ENCODE results near the gene KRT7. TPM values are rescaled to one million over a fixed set of nuclear protein-coding genes. Genes with fewer than 3 reads are reported as not detected.

The KRT7 gene
- polyA plus RNA-seq, 1 of the 3 experiments (the other 2 are of a cell fraction), result 5.4 TPM

DNA sequence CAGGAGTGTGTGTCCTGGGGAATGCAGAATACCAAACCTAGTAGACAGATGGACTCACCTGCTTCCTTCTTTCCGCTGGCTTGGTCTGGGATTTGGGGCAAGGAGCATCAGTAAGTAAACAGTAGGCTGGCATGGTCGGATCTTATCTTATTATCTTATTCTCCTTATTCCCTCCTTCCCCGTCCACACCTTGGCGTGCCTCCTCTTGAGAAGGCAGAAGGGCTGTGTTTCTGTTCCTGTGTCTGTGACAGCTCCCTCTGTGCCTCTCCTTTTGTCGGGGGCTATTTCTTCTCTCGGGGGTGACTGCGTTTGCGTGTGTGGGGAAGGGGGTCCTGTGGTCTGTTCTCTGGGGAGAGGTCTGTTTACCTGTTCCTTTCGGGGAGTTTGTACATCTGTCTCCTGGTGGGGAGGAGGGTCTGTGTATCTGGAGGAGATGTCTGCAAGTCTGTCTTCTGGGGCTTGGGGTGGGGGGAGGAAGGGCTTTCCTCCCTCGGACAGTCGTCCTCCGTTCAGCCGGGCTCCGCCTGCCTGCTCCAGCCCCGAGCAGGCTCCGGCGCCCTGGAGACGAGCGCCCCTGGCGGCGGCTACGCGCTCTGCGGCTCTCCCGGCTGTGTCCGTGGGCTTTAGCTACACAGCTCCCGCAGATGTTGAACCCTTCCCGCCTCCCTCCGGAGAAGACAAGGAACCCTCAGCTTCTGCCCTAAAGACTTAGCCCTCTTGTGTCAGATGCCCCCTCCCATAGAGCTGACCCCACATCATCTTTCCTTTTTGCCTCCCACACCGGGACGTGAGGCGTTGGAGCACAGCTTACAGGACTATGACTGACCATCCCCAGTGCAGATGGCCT lies 45.8 kb downstream of the KRT7 start:
- peak; percentile 92 for DNase-seq
- Histone ChIP-seq H3K27me3 (ENCODE audit: insufficient read depth) (no peaks in the 10 kb centered on the region), H3K9ac (peak overlapping the region; percentile 71), H3K9me3 (no peaks in the 10 kb centered on the region), H3K27ac (ENCODE audit: low read depth in 2 of 2, low read length in 1 of 2) (peak overlapping the region in 1 of 2 experiments; percentile 97; a peak in 2 of 4 replicates), H3K9me2 (no peaks in the 10 kb centered on the region), H4K20me1 (ENCODE audit: insufficient read depth) (no peaks in the 10 kb centered on the region), H3F3A (replicated peaks; ENCODE audit: insufficient read depth) (peaks cover 32% of the 10 kb centered on the region), H2AFZ (ENCODE audit: low read depth) (peak overlapping the region; percentile 89; the same call in 1 of the 2 replicates), H3K36me3 (replicated peaks in 1 of 2; ENCODE audit: control insufficient read depth in 1 of 2, insufficient read depth in 2 of 2, low read length in 1 of 2) (no peaks in the 10 kb centered on the region), H3K4me3 (ENCODE audit: low read depth in 2 of 2, low read length in 1 of 2) (peak overlapping the region; percentile 14 to 31), H3K4me1 (ENCODE audit: control insufficient read depth in 1 of 2, insufficient read depth in 2 of 2, low read depth in 1 of 2, low read length in 1 of 2) (peaks cover 11 to 28% of the 10 kb centered on the region in 2 experiments; a peak in 3 of 4 replicates), H3K4me2 (peak overlapping the region; percentile 67), H3K79me2 (ENCODE audit: insufficient read depth) (no peaks in the 10 kb centered on the region)
- peak; percentile 62 for TF ChIP-seq SMC3 (IDR thresholded peaks at IDR 0.05; ENCODE audit: low read depth, low read length)
- TF ChIP-seq, protein P1, sequence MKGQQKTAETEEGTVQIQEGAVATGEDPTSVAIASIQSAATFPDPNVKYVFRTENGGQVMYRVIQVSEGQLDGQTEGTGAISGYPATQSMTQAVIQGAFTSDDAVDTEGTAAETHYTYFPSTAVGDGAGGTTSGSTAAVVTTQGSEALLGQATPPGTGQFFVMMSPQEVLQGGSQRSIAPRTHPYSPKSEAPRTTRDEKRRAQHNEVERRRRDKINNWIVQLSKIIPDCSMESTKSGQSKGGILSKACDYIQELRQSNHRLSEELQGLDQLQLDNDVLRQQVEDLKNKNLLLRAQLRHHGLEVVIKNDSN (IDR thresholded peaks at IDR 0.05; ENCODE audit: borderline replicate concordance, low read depth), result no peak
- no peak for TF ChIP-seq FOXM1 (IDR thresholded peaks at IDR 0.05; ENCODE audit: low read depth)
- TF ChIP-seq RAD21 (IDR thresholded peaks at IDR 0.05; ENCODE audit: low read length), result peak; percentile 84
- TF ChIP-seq TAF1 (IDR thresholded peaks at IDR 0.05; ENCODE audit: borderline replicate concordance, low read depth, low read length), result 0 out of 2 replicates have a peak, but pooled peaks have one; percentile 31
- TF ChIP-seq, protein P2, sequence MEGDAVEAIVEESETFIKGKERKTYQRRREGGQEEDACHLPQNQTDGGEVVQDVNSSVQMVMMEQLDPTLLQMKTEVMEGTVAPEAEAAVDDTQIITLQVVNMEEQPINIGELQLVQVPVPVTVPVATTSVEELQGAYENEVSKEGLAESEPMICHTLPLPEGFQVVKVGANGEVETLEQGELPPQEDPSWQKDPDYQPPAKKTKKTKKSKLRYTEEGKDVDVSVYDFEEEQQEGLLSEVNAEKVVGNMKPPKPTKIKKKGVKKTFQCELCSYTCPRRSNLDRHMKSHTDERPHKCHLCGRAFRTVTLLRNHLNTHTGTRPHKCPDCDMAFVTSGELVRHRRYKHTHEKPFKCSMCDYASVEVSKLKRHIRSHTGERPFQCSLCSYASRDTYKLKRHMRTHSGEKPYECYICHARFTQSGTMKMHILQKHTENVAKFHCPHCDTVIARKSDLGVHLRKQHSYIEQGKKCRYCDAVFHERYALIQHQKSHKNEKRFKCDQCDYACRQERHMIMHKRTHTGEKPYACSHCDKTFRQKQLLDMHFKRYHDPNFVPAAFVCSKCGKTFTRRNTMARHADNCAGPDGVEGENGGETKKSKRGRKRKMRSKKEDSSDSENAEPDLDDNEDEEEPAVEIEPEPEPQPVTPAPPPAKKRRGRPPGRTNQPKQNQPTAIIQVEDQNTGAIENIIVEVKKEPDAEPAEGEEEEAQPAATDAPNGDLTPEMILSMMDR (IDR thresholded peaks at IDR 0.05), result peak; percentile 97
- POLR2A ChIA-PET, result no interaction called here
- CTCF ChIA-PET, result interaction anchor here (0.6 to 8.2 kb wide), 63 partner anchors 8 to 594 kb away, joined by 3 to 80 read pairs (median 5); partner anchors contain the start of genes KRT80 and KRT83
- WGBS (ENCODE audit: low lambda C conversion rate), result 46% methylated on average over 16 of the region's 32 CpGs

DNA sequence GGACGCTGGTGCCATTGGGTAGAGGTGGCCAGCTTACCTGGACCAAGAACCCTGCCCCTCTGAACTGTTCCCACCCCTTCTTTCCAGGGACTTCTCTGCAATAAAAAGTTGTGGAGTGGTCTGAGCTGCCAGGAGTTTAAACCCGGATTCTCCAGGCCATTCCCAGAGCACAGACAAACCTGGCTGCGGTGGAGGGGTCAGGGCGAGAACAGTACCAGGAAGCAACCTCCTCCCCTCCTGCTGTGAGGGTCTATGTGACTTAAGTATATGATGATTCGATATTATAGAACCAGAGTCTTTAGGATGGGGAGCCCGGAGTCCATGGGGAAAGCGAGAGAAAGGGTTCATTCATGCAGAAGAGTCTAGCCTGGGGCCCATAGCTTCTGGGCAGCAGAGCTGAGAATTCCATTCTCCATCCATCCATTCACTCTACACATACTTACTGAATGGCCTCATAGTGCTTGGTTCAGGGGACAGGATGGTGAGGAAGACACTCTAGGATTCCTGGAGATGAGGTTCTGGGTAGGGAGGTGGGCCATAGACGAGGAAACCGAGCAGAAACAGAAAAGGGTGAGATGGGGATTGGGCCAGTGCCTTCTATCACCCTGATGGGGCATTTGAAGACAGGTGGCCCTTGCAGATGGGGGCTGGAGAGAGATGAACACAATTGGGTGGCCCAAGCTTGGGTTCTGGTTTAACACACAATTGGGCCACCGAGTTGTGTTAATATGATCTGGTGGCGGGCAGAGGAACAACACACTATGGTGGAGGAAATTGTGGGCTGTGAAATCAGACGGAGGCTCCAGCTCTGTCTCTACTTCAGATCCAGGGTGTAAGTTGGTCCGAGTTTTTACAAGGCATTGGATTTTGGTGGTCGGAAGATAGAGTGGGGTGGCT lies 46.6 kb downstream of the KRT7 start:
- H4K20me1 ChIP-seq (ENCODE audit: insufficient read depth), result no peaks in the 10 kb centered on the region
- peak overlapping the region; percentile 62 to 97; a peak in 3 of 4 replicates for H3K27ac ChIP-seq (ENCODE audit: low read depth in 2 of 2, low read length in 1 of 2)
- peaks cover 11 to 33% of the 10 kb centered on the region in 2 experiments; a peak in 3 of 4 replicates for H3K4me1 ChIP-seq (ENCODE audit: control insufficient read depth in 1 of 2, insufficient read depth in 2 of 2, low read depth in 1 of 2, low read length in 1 of 2)
- peak overlapping the region; percentile 67 for H3K4me2 ChIP-seq
- 0 out of 4 replicates have a peak overlapping the region, but pooled peaks of 1 of the 2 experiments have one; percentile 14 for H3K4me3 ChIP-seq (ENCODE audit: low read depth in 2 of 2, low read length in 1 of 2)
- H3K9me2 ChIP-seq, result no peaks in the 10 kb centered on the region
- 76% methylated on average over 14 of the region's 14 CpGs for WGBS (ENCODE audit: low lambda C conversion rate)
- CTCF ChIA-PET, result interaction anchor here (0.6 to 8.2 kb wide), 48 partner anchors 12 to 593 kb away, joined by 3 to 80 read pairs (median 7); partner anchors contain the start of genes KRT80 and KRT83
- no peaks in the 10 kb centered on the region for H3K9me3 ChIP-seq
- H2AFZ ChIP-seq (ENCODE audit: low read depth), result 0 out of 2 replicates have a peak overlapping the region, but pooled peaks have one; percentile 59
- POLR2A ChIA-PET, result no interaction called here
- no peak for DNase-seq
- no peaks in the 10 kb centered on the region for H3K27me3 ChIP-seq (ENCODE audit: insufficient read depth)
- H3K79me2 ChIP-seq (ENCODE audit: insufficient read depth), result no peaks in the 10 kb centered on the region
- no peaks in the 10 kb centered on the region for H3K36me3 ChIP-seq (replicated peaks in 1 of 2; ENCODE audit: control insufficient read depth in 1 of 2, insufficient read depth in 2 of 2, low read length in 1 of 2)
- peak overlapping the region; percentile 71 for H3K9ac ChIP-seq
- peaks cover 38% of the 10 kb centered on the region for H3F3A ChIP-seq (replicated peaks; ENCODE audit: insufficient read depth)
- TF ChIP-seq, protein P3, sequence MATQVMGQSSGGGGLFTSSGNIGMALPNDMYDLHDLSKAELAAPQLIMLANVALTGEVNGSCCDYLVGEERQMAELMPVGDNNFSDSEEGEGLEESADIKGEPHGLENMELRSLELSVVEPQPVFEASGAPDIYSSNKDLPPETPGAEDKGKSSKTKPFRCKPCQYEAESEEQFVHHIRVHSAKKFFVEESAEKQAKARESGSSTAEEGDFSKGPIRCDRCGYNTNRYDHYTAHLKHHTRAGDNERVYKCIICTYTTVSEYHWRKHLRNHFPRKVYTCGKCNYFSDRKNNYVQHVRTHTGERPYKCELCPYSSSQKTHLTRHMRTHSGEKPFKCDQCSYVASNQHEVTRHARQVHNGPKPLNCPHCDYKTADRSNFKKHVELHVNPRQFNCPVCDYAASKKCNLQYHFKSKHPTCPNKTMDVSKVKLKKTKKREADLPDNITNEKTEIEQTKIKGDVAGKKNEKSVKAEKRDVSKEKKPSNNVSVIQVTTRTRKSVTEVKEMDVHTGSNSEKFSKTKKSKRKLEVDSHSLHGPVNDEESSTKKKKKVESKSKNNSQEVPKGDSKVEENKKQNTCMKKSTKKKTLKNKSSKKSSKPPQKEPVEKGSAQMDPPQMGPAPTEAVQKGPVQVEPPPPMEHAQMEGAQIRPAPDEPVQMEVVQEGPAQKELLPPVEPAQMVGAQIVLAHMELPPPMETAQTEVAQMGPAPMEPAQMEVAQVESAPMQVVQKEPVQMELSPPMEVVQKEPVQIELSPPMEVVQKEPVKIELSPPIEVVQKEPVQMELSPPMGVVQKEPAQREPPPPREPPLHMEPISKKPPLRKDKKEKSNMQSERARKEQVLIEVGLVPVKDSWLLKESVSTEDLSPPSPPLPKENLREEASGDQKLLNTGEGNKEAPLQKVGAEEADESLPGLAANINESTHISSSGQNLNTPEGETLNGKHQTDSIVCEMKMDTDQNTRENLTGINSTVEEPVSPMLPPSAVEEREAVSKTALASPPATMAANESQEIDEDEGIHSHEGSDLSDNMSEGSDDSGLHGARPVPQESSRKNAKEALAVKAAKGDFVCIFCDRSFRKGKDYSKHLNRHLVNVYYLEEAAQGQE (IDR thresholded peaks at IDR 0.05; ENCODE audit: low read depth, low read length), result no peak
- no peak for TF ChIP-seq GATA2 (CRISPR knock-in tag; IDR thresholded peaks at IDR 0.05)
- no peak for TF ChIP-seq SIN3A (IDR thresholded peaks at IDR 0.05; ENCODE audit: borderline replicate concordance, low read depth, low read length)
- no peak for TF ChIP-seq FOSL2 (IDR thresholded peaks at IDR 0.05; ENCODE audit: borderline replicate concordance, low read depth)
- TF ChIP-seq JUND (IDR thresholded peaks at IDR 0.05), result no peak
- TF ChIP-seq, protein P4, sequence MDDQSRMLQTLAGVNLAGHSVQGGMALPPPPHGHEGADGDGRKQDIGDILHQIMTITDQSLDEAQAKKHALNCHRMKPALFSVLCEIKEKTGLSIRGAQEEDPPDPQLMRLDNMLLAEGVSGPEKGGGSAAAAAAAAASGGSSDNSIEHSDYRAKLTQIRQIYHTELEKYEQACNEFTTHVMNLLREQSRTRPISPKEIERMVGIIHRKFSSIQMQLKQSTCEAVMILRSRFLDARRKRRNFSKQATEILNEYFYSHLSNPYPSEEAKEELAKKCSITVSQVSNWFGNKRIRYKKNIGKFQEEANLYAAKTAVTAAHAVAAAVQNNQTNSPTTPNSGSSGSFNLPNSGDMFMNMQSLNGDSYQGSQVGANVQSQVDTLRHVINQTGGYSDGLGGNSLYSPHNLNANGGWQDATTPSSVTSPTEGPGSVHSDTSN (IDR thresholded peaks at IDR 0.05), result no peak
- TF ChIP-seq, protein P5, sequence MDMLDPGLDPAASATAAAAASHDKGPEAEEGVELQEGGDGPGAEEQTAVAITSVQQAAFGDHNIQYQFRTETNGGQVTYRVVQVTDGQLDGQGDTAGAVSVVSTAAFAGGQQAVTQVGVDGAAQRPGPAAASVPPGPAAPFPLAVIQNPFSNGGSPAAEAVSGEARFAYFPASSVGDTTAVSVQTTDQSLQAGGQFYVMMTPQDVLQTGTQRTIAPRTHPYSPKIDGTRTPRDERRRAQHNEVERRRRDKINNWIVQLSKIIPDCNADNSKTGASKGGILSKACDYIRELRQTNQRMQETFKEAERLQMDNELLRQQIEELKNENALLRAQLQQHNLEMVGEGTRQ (IDR thresholded peaks at IDR 0.05; ENCODE audit: borderline replicate concordance, low read depth, low read length), result no peak

Data from SK-N-SH (cell line).